ENCODE measurements around the gene GZF1. TPM values are rescaled to one million over a fixed set of nuclear protein-coding genes. Genes with fewer than 3 reads are reported as not detected.

The GZF1 gene
- total RNA-seq, 4 donors from 2014 or later: 3.4 to 11.8 (median 5.1) TPM

GRCh38 chr20:23401051-23401450 is 39.1 kb downstream of the GZF1 start:
- intact Hi-C loops (cut with DNase I): no loop called here
- no peak for TF ChIP-seq POLR2A (IDR thresholded peaks at IDR 0.05)
- TF ChIP-seq, protein P1, sequence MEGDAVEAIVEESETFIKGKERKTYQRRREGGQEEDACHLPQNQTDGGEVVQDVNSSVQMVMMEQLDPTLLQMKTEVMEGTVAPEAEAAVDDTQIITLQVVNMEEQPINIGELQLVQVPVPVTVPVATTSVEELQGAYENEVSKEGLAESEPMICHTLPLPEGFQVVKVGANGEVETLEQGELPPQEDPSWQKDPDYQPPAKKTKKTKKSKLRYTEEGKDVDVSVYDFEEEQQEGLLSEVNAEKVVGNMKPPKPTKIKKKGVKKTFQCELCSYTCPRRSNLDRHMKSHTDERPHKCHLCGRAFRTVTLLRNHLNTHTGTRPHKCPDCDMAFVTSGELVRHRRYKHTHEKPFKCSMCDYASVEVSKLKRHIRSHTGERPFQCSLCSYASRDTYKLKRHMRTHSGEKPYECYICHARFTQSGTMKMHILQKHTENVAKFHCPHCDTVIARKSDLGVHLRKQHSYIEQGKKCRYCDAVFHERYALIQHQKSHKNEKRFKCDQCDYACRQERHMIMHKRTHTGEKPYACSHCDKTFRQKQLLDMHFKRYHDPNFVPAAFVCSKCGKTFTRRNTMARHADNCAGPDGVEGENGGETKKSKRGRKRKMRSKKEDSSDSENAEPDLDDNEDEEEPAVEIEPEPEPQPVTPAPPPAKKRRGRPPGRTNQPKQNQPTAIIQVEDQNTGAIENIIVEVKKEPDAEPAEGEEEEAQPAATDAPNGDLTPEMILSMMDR (IDR thresholded peaks at IDR 0.05): no peak
- H3K27me3 ChIP-seq: no peaks in the 10 kb centered on the region
- H3K9me3 ChIP-seq: no peaks in the 10 kb centered on the region
- H3K4me1 ChIP-seq: peaks cover 6 to 41% (median 14%) of the 10 kb centered on the region in 3 donors
- no peak for DNase-seq
- peaks cover 0 to 52% (median 0%) of the 10 kb centered on the region in 3 donors for H3K36me3 ChIP-seq
- H3K27ac ChIP-seq: no peak overlapping the region
- WGBS, 2 donors: 92 to 96% methylated on average over 5 of the region's 5 CpGs
- H3K4me3 ChIP-seq: no peak overlapping the region

- no peaks in the 10 kb centered on the region for H3K27me3 ChIP-seq
- WGBS, 2 donors: 56 to 68% methylated on average over 5 of the region's 5 CpGs
- no peak for TF ChIP-seq POLR2A (IDR thresholded peaks at IDR 0.05)
- TF ChIP-seq, protein P1 (IDR thresholded peaks at IDR 0.05): no peak
These were observed 41.8 kb downstream of the GZF1 start for GRCh38 chr20:23403751-23404150.

GRCh38 chr20:23404196-23404595 is 42.2 kb downstream of the GZF1 start:
- intact Hi-C loops (cut with DNase I): no loop called here
- 17 to 38% methylated on average over 3 of the region's 3 CpGs for WGBS, 2 donors
- Histone ChIP-seq H3K27ac (peak overlapping the region in 1 of 4 donors; percentile 10), H3K4me3 (no peak overlapping the region), H3K4me1 (peaks cover 6 to 32% (median 14%) of the 10 kb centered on the region in 3 donors), H3K27me3 (no peaks in the 10 kb centered on the region), H3K9me3 (no peaks in the 10 kb centered on the region), H3K36me3 (peaks cover 0 to 36% (median 0%) of the 10 kb centered on the region in 3 donors)
- TF ChIP-seq, protein P1 (IDR thresholded peaks at IDR 0.05): no peak
- no peak for TF ChIP-seq POLR2A (IDR thresholded peaks at IDR 0.05)
- no peak for DNase-seq

More at GRCh38 chr20:23403751-23404150, 41.8 kb downstream of the GZF1 start:
- Histone ChIP-seq H3K9me3 (no peaks in the 10 kb centered on the region), H3K27ac (peak overlapping the region in 1 of 4 donors; percentile 10), H3K4me3 (no peak overlapping the region), H3K4me1 (peaks cover 6 to 28% (median 14%) of the 10 kb centered on the region in 3 donors), H3K36me3 (peaks cover 0 to 40% (median 0%) of the 10 kb centered on the region in 3 donors)
- no peak for DNase-seq
- intact Hi-C loops (cut with DNase I): no loop called here

GRCh38 chr20:23406880-23407279 is 44.9 kb downstream of the GZF1 start:
- no peaks in the 10 kb centered on the region for H3K9me3 ChIP-seq
- no peak for TF ChIP-seq POLR2A (IDR thresholded peaks at IDR 0.05)
- TF ChIP-seq, protein P1 (IDR thresholded peaks at IDR 0.05): no peak
- DNase-seq: no peak
- H3K36me3 ChIP-seq: peaks cover 0 to 9% (median 0%) of the 10 kb centered on the region in 3 donors
- H3K27me3 ChIP-seq: no peaks in the 10 kb centered on the region
- 85 to 93% methylated on average over 1 of the region's 1 CpG for WGBS, 2 donors
- intact Hi-C loops (cut with DNase I): no loop called here
- H3K27ac ChIP-seq: no peak overlapping the region
- H3K4me3 ChIP-seq: no peak overlapping the region
- peaks cover 6 to 53% (median 14%) of the 10 kb centered on the region in 3 donors for H3K4me1 ChIP-seq

DNA sequence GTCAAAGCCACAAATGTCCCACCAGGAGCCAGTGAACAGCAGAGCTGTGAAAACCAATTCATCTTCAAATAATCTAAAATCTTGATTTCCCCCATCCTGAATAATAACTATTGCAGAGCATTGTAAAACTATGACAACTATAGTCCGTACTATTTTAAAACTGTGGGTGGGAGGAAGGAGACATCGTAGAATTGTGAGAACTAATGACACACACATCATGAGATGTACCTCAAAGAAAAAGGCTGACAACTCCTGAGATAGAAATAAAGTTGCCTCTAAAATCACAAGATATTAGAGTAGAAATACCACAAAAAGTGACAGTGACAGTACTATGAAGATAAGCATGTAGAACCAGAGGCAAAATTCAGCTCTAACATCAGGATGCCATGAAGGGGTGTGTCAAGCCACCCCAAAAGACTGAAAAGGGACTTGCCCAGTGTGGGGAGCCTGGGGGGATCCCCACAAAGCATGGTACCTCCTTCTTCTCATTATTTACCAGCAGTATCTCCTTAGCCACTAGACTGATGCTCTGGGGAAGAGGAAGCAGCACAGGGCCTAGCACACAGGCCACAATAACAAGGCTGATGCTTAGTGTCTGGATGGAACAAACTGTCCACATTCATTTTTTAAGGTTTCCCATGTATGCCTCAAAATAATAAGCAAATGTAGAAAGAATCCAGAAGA is 45.9 kb downstream of the GZF1 start:
- 69 to 87% methylated on average over 2 of the region's 2 CpGs for WGBS, 2 donors
- no peak for TF ChIP-seq POLR2A (IDR thresholded peaks at IDR 0.05)
- TF ChIP-seq, protein P1 (IDR thresholded peaks at IDR 0.05): no peak
- no peak overlapping the region for H3K27ac ChIP-seq

More for the DNA sequence above, 45.9 kb downstream of the GZF1 start:
- Histone ChIP-seq H3K4me3 (no peak overlapping the region), H3K4me1 (peaks cover 6 to 56% (median 14%) of the 10 kb centered on the region in 3 donors), H3K27me3 (no peaks in the 10 kb centered on the region), H3K36me3 (no peaks in the 10 kb centered on the region), H3K9me3 (no peaks in the 10 kb centered on the region)
- no peak for DNase-seq
- intact Hi-C loops (cut with DNase I): no loop called here
